Activated B cell treated with CpG ODN at 0.5 μM for 24 hours (primary cell): ENCODE measurements around the gene MYPN. TPM values are rescaled to one million over a fixed set of nuclear protein-coding genes. Genes with fewer than 3 reads are reported as not detected.

Source experiments
- ATAC-seq: fragments of 200-7000 bp; cut with Tn5 transposase; one replicate; pipeline ENCODE4 v1.10.0; 2021; ENCODE audit warnings: low read depth, mild to moderate bottlenecking, moderate library complexity
- CTCF ChIA-PET: fragments of 350-600 bp; sonication (Branson Sonifier 250); formaldehyde crosslinking; loops from one replicate; lab custom pipeline; 2021; ENCODE audit warnings: antibody characterized with exemption; lab: Charles Lee
- POLR2A ChIA-PET: fragments of 350-600 bp; sonication (Branson Sonifier 250); formaldehyde crosslinking; loops from one replicate; lab custom pipeline; 2021; ENCODE audit warnings: antibody characterized with exemption; lab: Charles Lee
- DNase-seq: peaks from one replicate; pipeline ENCODE4 v3.0.0; 2022
- H3K27ac Mint-ChIP-seq: one replicate; pipeline ENCODE4 v1.8.0; 2020; ENCODE audit warnings: mixed read lengths
- H3K27me3 Mint-ChIP-seq: one replicate; pipeline ENCODE4 v1.8.0; 2021; ENCODE audit warnings: mixed read lengths
- H3K36me3 Mint-ChIP-seq: one replicate; pipeline ENCODE4 v1.8.0; 2021; ENCODE audit warnings: low read depth, mixed read lengths
- H3K4me1 Mint-ChIP-seq: one replicate; pipeline ENCODE4 v1.8.0; 2021; ENCODE audit warnings: mixed read lengths
- H3K4me3 Mint-ChIP-seq: one replicate; pipeline ENCODE4 v1.8.0; 2020; ENCODE audit warnings: mild to moderate bottlenecking, mixed read lengths
- H3K9me3 Mint-ChIP-seq: one replicate; pipeline ENCODE4 v1.8.0; 2020; ENCODE audit warnings: mixed read lengths
- CTCF ChIP-seq: fragments of 200-600 bp; IDR thresholded peaks from one replicate; pipeline ENCODE4 v1.8.0; 2022; ENCODE audit warnings: antibody characterized with exemption, mild to moderate bottlenecking
- intact Hi-C: fragments of 100-400 bp; cut with micrococcal nuclease; formaldehyde crosslinking; loops from one replicate; pipeline ENCODE4 v1.15.1; 2024
- total RNA-seq: library from RNA; stranded (reverse); gene quantifications from 2 replicates; pipeline ENCODE4 v1.2.3, GENCODE V29; 2022

Gene MYPN
- total RNA-seq, 1 donor from 2014 or later = not detected

GRCh38 chr10:68171539-68172080, 62.3 kb downstream of the MYPN start:
- no peak for TF ChIP-seq CTCF
- ChIA-PET POLR2A (no interaction called here), CTCF (no interaction called here)
- ATAC-seq (no peak), DNase-seq (no peak)
- intact Hi-C loops = no loop called here
- peaks cover 7% of the 10 kb centered on the region for H3K4me1 Mint-ChIP-seq
- no peaks in the 10 kb centered on the region for H3K27me3 Mint-ChIP-seq
- no peaks in the 10 kb centered on the region for H3K9me3 Mint-ChIP-seq
- no peaks in the 10 kb centered on the region for H3K36me3 Mint-ChIP-seq
- no peak overlapping the region for H3K4me3 Mint-ChIP-seq
- H3K27ac Mint-ChIP-seq = no peak overlapping the region

GRCh38 chr10:68172324-68172723, 63.0 kb downstream of the MYPN start:
- Mint-ChIP-seq H3K4me1 (peaks cover 7% of the 10 kb centered on the region), H3K27ac (no peak overlapping the region), H3K27me3 (no peaks in the 10 kb centered on the region), H3K9me3 (no peaks in the 10 kb centered on the region), H3K36me3 (no peaks in the 10 kb centered on the region), H3K4me3 (no peak overlapping the region)
- DNase-seq (no peak), ATAC-seq (no peak)
- ChIA-PET CTCF (no interaction called here), POLR2A (no interaction called here)
- TF ChIP-seq CTCF = no peak
- intact Hi-C loops = no loop called here

GRCh38 chr10:68175949-68176348, 66.7 kb downstream of the MYPN start:
- CTCF ChIA-PET = no interaction called here
- intact Hi-C loops = no loop called here

GRCh38 chr10:68176797-68177196, 67.5 kb downstream of the MYPN start:
- no peaks in the 10 kb centered on the region for H3K9me3 Mint-ChIP-seq
- ChIA-PET POLR2A (no interaction called here), CTCF (interaction anchor here (1.3 kb wide), 1 partner anchor 126 kb away, joined by 3 read pairs; no protein-coding TSS in a partner anchor)
- ATAC-seq (no peak), DNase-seq (no peak)
- intact Hi-C loops = no loop called here
- H3K4me3 Mint-ChIP-seq = no peak overlapping the region
- H3K27me3 Mint-ChIP-seq = no peaks in the 10 kb centered on the region
- H3K36me3 Mint-ChIP-seq = no peaks in the 10 kb centered on the region
- H3K4me1 Mint-ChIP-seq = peaks cover 7% of the 10 kb centered on the region
- H3K27ac Mint-ChIP-seq = no peak overlapping the region
- TF ChIP-seq CTCF = no peak

More at GRCh38 chr10:68175949-68176348, 66.7 kb downstream of the MYPN start:
- no peak for ATAC-seq
- H3K27me3 Mint-ChIP-seq = no peaks in the 10 kb centered on the region
- H3K36me3 Mint-ChIP-seq = no peaks in the 10 kb centered on the region
- no peak for TF ChIP-seq CTCF
- no peak for DNase-seq
- H3K4me1 Mint-ChIP-seq = peaks cover 7% of the 10 kb centered on the region
- no peak overlapping the region for H3K4me3 Mint-ChIP-seq
- POLR2A ChIA-PET = no interaction called here
- no peak overlapping the region for H3K27ac Mint-ChIP-seq
- no peaks in the 10 kb centered on the region for H3K9me3 Mint-ChIP-seq

GRCh38 chr10:68178592-68178991, 69.3 kb downstream of the MYPN start:
- no peaks in the 10 kb centered on the region for H3K9me3 Mint-ChIP-seq
- H3K36me3 Mint-ChIP-seq = no peaks in the 10 kb centered on the region
- ChIA-PET CTCF (no interaction called here), POLR2A (no interaction called here)
- DNase-seq = no peak
- H3K27me3 Mint-ChIP-seq = no peaks in the 10 kb centered on the region
- no peaks in the 10 kb centered on the region for H3K4me1 Mint-ChIP-seq
- H3K4me3 Mint-ChIP-seq = no peak overlapping the region
- no peak for TF ChIP-seq CTCF
- ATAC-seq = no peak
- no peak overlapping the region for H3K27ac Mint-ChIP-seq
- intact Hi-C loops = no loop called here
